DMS114 treated with DMSO at 0.1 percent for 48 hours (cell line): ENCODE measurements around the gene TNFRSF8.

Experiments used
- DNase-seq: peaks from one replicate; lab custom pipeline; 2025; ENCODE audit not compliant: unreplicated experiment; lab: John Stamatoyannopoulos, UW

The TNFRSF8 gene

DNA sequence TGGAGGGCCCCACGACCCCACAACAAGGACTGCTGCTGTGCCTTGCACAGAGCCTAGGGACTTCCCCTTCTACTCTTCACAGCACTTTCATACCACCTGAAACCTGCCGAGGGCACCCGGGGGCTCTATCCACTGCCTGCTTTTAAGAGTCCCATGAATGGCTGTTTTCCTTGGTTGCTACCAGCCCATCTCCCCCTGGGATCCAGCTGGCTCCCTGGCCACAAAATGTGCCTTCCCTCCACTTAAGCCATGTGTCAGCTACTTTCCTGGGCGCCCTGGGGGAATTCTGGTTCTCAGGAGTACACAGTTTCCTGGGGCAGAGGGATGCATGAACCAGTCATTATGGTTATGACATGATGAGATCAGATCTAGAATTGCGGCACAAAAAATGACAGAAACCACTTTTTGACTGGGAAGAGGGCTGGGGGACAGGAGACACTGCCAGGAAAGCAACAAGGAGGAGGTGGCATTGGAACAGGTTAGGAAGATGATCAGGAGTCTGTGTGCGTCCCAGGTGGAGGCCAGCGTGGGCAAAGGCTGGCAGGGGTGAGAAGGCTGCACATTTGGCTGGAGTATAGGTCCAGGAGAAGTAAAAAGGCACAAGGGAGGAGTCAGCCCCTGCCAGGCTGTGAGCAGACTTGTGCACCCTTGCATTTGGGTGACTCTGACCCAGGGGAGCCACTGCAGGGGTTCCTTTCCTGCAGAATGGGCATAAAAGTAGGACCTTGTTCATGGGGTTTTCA lies 3.2 kb upstream of the TNFRSF8 start:
- DNase-seq: no peak

DNA sequence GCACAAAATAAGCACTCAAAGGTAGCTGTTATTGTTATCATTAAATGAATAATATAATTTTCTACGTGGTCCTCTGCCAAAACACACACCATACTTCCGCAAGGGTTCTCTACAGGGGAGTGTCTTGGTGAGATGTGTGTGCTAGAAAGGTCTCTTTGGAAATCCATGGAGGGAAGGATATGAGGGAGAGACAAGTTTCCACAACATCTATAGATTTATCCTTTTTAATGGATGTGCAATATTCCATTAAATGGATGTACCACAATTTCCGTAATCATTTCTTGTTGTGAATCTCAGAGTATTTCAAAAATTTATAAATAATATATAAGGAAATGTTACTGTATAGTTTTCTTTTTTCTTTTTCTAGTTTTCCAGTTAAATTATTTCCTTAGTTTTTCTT lies 2.6 kb upstream of the TNFRSF8 start:
- DNase-seq: no peak

DNA sequence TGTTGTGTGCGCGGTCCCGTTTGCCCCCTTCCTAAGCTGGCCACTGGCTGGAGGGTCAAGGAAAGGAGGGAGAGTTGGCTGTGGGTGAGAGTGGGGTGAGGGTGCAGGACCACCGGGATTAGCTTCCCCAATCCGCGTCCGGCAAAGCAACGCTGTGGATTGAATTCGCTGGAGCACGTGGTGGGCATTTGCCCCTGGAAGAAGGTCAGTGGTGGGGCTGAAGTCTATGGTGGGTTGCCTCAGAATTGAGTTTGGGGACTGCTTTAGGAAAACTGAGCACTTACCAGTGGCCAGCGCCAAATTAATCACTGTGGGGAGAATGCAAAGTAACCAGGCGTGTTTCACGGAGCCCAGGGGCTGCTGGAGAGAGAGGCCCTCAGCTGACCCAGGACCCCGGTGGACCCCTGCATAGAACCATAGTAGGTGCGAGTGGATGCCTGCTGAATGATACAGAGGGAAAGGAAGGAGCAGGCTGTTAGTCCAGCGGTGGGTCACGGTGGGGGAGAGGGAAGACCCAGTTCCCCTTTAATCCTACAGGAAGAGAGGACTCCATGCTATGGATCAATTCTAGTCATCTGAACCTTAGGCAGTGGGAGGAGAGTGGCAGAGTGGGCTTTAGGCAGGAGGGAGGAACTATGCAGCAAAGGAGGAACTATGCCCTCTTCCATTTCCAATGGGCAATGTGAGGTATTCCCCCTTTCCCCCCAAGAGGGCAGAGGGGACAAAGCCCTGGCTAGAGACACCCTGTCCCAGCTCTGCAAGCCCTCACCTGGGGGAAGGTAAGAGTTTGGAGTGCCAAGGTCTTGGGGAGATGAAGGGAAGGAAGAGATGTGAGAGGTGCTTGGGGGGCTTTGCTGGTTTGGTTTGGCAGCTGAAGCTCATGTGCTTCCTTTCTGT lies 1.2 kb downstream of the TNFRSF8 start:
- DNase-seq: no peak

DNA sequence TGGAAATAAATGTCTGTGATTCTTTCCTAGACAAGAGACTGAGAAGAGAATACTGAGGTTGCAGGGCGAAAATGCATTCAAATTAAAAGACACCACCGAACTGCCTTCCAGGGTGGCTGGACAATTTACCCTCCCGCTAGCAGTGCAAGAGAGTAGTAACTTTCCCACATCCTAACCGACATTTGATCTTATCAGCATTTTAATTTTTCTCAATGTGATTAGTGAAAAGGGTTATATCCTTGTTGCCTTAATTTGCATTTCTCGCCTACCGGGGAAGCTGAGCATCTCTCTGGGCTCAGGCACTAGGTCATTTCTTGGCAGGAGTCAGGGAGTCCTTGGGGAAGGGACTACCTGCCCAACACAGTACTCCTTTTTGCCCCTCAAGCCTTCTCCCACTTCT lies 2.8 kb downstream of the TNFRSF8 start:
- no peak for DNase-seq

DNA sequence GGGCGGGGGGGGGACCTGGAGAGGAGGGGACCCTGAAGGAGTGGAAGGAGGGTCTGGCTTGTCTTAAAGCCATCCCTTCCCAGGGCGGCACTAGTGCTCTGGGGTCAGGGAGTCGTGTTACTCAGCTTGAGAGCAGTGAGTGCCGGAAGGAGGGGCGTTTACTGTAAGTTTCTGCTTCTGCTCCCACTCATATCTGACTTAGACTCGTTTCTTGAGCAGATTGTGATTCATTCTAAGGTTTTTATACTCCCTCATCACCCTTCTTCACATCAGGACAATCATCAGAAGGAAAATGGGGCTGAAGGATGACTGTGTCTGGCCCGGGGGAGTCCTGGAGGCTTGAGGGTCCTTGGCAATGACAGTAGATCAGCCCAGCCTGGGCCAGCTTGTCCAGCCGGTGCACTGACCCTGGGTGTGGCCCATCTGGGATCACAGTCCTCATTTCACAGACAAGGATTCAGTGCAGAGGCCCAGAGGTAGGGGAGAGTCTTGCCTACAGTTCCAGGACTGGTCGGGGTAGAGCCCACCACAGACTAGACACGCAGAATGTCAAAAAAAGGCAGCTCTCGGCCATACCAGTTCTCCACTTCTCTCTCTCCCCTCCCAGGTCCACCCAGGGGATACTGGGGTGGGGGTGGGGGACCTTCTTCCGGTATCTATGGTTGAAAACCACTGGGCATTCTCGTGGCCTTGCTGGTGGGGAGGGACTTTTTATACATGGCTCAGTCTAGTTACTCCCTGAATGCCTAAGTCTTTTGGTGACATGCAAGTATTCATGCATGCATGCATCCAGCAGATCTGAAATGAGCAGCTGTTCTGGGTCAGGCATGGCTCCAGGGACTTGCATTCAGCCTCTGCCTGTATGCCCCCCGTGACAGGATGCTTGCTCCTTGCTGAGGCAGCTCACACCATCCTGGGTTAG lies 5.1 kb downstream of the TNFRSF8 start:
- no peak for DNase-seq

DNA sequence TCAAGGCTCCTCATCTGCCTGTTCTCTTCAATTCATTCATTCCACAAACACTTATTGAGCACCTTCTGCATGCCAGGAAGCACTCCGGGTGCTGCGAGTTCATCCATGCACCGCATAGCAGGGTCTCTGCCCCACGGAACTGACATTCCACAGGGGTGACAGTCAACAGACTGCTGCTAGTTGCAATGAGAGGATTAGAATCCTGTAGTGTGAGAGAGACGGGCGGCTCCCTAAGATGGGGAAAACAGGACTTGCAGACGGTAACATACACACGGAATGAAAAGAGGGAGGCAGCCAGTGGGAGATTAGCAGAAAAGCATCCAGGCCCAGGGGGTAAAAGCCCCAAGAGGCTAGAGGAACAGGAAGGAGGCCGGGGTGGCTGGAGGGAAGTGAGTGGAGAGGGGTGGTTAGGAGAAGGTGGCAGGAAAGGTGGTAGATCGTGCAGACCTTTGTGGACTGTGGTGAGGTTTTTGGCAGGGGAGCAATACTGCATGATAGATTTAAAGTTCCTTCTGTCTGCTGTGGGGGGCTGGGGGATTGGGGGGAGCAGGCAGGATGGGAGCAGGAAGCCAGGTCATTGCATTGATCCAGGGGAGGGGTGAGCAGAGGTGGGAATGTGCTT lies 6.6 kb downstream of the TNFRSF8 start:
- no peak for DNase-seq

DNA sequence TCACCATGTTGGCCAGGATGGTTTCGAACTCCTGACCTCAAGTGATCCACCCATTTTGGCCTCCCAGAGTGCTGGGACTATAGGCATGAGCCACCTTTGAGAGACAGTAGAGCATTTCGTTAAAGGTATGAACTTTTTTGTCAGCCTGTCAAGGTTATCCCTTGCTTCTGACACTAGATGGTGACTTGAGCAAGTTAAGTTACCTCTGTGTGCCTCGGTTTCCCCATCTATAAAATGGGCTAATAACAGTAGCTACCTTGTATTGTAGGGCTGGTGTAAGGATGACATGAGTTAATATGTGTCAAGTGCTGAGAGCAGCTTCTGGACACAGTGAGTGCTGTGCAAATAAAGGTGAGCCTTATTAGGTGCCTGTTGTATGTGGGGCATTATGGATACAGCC lies 8.8 kb downstream of the TNFRSF8 start:
- no peak for DNase-seq

DNA sequence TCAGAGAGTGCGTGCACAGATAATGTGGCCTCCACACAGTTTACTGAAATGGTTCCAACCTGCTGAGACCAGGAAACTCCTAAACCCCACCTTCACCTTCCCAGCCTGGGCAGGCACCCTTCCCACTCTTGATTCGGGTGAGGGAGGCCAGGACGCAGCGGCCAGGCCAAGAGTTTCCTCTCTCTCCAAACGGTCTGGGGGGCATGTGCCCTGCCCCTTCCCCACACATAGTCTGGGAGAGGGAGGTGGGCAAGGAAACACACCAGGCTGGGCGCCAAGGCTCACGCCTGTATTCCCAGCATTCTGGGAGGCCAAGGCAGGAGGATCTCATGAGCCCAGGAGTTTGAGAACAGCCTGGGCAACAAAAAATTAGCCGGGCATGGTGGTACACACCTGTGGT lies 9.6 kb downstream of the TNFRSF8 start:
- no peak for DNase-seq

DNA sequence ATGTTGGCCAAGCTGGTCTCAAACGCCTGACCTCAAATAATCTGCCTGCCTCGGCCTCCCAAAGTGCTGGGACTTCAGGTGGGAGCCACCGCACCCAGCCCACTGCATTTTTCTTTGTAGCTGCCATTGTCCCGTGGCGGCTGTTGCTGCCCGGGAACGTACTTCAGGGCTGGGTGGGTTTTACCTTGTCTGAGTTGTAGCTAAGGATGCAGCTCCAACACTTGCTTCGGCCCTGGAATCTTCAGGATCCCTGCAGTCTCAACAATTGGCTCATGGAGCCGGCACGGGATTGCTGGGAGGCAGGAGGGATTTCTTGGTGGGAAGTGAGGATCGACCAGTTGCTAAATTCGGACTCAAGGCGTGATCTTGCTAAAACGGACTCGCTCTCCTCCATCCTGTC lies 10.7 kb downstream of the TNFRSF8 start:
- no peak for DNase-seq

DNA sequence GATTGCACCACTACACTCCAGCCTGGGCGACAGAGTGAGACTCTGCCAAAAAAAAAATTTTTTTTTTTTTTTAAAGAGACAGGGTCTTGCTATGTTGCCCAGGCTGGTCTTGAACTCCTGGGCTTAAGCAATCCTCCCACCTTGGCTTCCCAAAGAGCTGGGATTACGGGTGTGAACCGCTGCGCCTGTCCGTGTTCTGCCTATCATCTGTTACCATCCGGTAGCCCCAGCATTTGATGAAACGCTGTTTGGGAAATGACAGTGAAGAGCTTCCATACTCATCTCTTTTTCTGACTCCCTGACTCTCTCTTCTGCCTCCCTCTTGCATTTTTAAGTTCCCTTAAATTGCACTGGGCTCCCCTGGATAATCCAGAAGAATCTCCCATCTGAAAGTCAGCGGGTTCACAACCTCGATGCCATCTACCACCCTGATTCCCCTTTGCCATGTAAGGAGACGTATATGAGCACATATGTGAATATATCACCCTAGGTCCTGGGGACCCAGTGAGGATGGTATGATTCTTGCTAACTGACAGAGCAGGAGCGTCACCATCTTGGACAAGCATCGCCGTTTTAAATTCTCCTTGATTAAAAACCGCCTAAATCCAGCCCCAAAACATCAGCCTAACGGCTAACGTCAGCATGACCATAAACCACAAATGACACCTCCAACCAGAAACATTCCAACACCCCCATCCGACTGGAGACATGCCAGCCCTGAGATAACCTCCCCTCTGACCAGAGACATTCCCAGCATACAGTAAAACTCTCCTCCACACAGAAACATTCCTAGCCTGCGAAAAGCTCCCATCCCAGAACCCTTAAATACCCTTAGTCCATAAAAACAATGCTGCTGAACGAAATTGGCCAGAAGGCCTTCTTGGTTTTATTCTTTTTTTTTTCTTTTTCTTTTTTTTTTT lies 12.4 kb downstream of the TNFRSF8 start:
- DNase-seq: no peak

DNA sequence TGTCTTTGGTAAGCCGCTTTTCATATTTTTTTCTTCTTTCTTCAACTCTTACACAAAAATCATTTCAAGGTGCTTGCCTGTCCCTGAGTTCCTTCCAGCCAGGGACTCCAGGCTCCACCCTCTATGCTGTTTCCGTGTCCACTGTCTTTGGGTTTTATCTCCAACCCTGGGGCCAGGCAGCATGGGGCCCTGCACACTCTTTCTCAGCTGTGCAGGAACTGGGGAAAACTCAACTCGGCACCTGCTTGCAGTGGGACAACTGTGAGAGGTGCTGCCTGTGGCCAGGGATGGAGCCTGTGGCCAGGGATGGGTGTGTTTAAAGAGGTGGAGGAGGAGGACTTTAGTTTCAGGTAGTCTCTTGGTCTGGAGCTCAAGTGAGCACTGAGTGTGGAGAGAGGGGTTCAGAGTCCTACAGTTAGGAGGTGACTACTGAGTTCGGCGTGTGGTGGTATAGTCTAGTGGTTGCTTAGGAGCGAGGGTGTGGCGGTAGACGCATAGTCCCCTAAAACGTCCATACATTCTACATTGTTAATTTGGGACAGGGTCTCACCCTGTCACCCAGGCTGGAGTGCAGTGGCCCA lies 13.4 kb downstream of the TNFRSF8 start:
- DNase-seq: no peak

DNA sequence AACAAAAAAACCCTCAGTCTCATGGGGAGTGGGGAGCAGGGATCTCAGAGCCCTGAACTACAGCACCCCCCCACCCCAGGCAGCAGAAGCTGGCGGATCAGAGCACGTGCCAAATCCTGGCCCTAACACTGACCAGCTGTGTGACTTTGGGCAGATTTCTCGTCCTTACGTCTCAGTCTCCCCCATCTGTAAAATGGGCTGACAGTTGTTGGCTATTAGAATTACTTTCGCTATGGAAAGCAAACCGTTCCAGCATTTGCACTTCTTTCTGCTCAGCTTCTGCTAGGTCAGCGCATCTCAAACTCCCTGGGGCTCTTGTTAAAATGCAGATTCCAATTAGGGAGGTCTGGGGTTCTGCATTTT lies 15.5 kb downstream of the TNFRSF8 start:
- DNase-seq: no peak

DNA sequence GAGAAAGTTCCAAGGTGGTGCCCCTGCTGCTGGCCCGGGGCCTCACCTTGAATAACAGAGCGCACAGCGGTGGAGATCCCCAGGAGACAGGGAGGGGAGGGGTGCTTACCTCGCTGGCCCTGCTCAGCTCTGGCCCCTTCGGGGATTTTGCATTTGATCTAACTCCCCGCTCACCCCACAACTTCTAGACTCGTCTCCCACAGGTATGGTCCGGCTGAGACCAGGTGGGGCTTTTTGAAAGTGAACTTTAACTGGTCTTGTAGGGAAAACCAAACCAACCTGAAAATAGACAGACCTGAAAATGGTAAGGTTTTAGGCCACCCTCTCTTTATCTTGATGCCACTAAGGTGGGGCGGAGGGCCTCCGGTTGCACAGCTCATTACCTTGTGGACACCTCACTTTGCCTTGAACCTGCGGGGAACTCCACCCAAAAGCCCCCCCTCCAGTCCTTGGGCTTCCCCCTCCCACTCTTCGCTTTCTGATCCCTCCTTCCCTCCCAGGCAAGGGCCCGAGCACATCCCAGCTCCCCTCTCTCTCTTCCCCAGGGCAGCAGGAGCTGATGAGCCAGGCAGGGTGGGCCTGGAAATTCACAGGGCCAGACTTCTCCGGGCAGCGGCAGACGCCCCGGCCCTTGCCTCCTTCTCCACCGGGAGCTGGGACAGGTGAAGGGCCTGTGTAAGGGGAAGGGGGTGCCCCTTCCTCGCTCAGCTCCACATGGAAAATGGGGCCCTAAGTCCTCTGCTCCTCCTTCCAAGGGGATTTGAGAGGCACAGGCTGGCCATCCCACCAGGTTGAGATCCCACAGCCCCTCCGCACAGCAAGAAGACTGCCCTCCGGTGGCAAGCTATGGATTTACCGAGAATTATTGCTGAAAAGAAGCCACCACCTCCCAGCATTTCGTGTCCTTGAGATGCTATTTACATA lies 16.1 kb downstream of the TNFRSF8 start:
- DNase-seq: peak; percentile 31

DNA sequence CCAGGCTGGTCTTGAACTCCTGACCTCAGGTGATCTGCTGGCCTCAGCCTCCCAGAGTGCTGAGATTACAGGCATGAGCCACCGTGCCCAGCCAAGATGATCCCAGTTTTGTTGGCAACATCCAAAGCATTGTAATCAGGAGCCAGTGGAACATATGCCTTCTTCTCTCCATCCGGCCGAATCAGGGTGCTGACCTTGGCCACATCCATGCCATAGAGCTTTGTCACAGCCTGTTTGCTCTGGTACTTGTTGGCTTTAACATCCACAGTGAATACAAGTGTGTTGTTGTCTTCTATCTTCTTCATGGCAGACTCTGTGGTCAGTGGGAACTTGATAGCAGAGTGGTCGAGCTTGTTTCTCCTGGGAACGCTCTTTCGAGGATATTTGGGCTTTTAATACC lies 17.1 kb downstream of the TNFRSF8 start:
- DNase-seq: no peak

DNA sequence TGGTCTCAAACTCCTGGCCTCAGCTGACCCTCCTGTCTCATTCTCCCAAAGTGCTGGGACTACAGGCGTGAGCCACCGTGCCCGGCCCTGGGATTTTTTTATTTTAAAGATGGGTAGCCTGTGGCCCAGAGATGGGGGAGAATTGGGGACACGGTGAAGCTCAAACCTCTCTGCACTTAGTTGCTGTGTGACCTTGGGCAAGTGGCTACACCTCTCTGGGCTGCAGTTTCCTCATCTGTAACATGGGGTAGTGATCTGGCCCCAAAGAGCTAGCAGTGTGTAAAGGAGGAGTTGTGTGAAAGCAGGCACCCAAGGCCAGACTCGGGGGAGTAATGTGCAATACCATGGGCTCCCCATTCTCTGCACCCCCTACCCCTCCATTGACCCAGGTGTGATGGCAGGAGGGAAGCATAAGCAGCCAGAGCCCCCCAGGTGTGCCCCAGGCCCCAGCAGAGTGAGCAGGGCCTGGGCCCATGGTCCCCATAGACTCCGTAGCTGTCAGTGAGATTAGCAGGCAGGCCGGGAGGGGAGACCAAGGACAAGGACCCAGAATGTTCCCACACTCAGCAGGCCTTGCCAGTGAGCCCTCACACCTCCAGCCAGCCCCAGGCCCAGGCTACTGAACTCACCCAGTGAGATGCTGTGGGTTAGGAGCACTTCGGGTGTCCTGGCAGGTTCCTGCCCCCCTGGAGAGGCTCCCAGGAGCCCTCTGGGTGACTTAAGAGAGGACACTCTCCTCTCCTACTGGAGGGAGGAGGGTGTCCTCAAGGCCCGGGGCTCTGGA lies 17.9 kb downstream of the TNFRSF8 start:
- no peak for DNase-seq

DNA sequence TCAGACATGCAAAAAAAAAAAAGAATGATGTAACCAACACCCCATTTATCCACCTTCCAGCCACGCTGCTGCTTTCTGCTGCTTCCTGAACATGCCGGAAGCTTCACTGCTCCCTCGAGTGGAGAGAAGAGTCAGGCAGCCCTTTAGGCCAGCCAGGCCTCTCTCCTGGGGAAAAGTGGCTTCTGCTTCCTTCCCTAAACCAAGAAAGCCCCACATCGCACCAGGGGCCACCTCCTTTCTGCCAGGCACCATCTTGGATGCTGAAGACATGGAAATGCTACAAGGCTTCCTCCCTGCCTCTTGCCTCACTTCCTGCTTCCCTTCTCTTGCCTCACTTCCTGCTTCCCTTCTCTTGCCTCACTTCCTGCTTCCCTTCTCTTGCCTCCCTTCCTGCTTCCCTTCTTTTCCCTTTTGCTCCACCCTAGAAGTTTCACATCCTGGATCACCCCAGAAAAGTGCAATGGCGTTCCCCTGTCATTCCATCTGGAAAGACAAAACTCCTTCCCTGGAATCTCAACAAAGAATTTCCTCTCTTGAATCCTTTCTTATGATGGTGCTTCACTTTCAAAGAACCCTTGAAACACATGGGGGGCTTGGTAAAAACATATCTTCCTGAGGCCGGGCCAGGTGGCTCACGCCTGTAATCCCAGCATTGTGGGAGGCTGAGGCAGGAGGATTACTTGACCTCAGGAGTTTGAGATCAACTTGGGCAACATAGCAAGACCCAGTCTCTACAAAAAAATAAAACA lies 18.7 kb downstream of the TNFRSF8 start:
- no peak for DNase-seq

DNA sequence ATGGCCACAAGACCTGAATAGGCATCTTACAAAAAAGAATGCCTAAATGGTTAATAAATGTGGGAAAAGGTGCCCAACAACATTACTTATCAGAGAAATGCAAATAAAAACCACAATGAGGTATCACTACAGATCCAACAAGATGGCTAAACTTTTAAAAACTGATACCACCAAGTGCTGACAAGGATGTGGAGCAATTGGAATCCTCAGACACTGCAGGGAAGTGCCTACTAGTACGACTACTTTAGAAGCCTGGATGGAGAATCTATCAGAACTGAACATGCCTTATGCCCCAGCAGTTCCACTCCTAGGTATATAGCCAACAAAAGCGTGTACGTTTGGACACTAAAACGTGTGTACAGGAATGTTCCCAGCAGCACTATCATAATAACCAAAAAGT lies 19.9 kb downstream of the TNFRSF8 start:
- no peak for DNase-seq
